MM.1S (cell line): ENCODE data around the gene LDLRAD4.

Experiments
- DNase-seq: peaks from one replicate; pipeline ENCODE4 v3.0.0-alpha.2; 2015
- H2AFZ ChIP-seq: fragments of 300-600 bp; sonication (generic); 2 replicates; pipeline ENCODE4 v1.6.0; 2016; ENCODE audit warnings: antibody characterized with exemption, low read length
- H3F3A ChIP-seq: fragments of 300-600 bp; sonication (generic); 2 replicates; pipeline ENCODE4 v1.6.1; 2016; ENCODE audit warnings: mild to moderate bottlenecking, antibody characterized with exemption, low read length, moderate library complexity, mixed read lengths; ENCODE audit not compliant: insufficient read depth
- H3K27ac ChIP-seq: fragments of 300-600 bp; sonication (generic); 2 replicates; pipeline ENCODE4 v1.5.1; 2016; ENCODE audit warnings: mild to moderate bottlenecking, low read length
- H3K27me3 ChIP-seq: fragments of 300-600 bp; sonication (generic); replicated peaks from 2 replicates; pipeline ENCODE4 v1.6.0; 2016; ENCODE audit warnings: low read length; ENCODE audit not compliant: insufficient read depth
- H3K36me3 ChIP-seq: fragments of 300-600 bp; sonication (generic); replicated peaks from 2 replicates; pipeline ENCODE4 v1.6.1; 2016; ENCODE audit warnings: mild to moderate bottlenecking, low read length, mixed read lengths; ENCODE audit not compliant: insufficient read depth
- H3K4me1 ChIP-seq: fragments of 300-600 bp; sonication (generic); 2 replicates; pipeline ENCODE4 v1.6.1; 2016; ENCODE audit warnings: low read length, mixed read lengths
- H3K4me2 ChIP-seq: fragments of 300-600 bp; sonication (generic); 2 replicates; pipeline ENCODE4 v1.6.0; 2016; ENCODE audit warnings: low read depth, low read length
- H3K4me3 ChIP-seq: fragments of 300-600 bp; sonication (generic); 2 replicates; pipeline ENCODE4 v1.5.1; 2016; ENCODE audit warnings: low read length, mixed read lengths
- H3K79me2 ChIP-seq: fragments of 300-600 bp; sonication (generic); 2 replicates; pipeline ENCODE4 v1.6.1; 2016; ENCODE audit warnings: mixed run types, low read length, mixed read lengths
- H3K9ac ChIP-seq: fragments of 300-600 bp; sonication (generic); 2 replicates; pipeline ENCODE4 v1.6.1; 2016; ENCODE audit warnings: low read length, mixed read lengths
- H3K9me2 ChIP-seq: fragments of 300-600 bp; sonication (generic); replicated peaks from 2 replicates; pipeline ENCODE4 v1.6.1; 2016; ENCODE audit warnings: mild to moderate bottlenecking, low read length, mixed read lengths; ENCODE audit not compliant: insufficient read depth
- H3K9me3 ChIP-seq: fragments of 300-600 bp; sonication (generic); replicated peaks from 2 replicates; pipeline ENCODE4 v1.6.1; 2016; ENCODE audit warnings: mild to moderate bottlenecking, low read length, mixed read lengths; ENCODE audit not compliant: insufficient read depth
- H4K20me1 ChIP-seq: fragments of 300-600 bp; sonication (generic); 2 replicates; pipeline ENCODE4 v1.6.1; 2016; ENCODE audit warnings: mild to moderate bottlenecking, low read length, moderate library complexity, mixed read lengths; ENCODE audit not compliant: insufficient read depth
- EZH2 ChIP-seq: fragments of 300-600 bp; sonication (generic); optimal IDR thresholded peaks from 2 replicates; pipeline ENCODE3; 2017; ENCODE audit warnings: low read depth, mild to moderate bottlenecking, antibody characterized with exemption, low read length, mixed read lengths
- EZH2phosphoT487 ChIP-seq: fragments of 300-600 bp; sonication (generic); IDR thresholded peaks from 2 replicates; pipeline ENCODE4 v1.6.1; 2018; ENCODE audit warnings: antibody characterized with exemption, low read length
- TF ChIP-seq, protein P1 (sequence below): fragments of 300-600 bp; sonication (generic); IDR thresholded peaks from 2 replicates; pipeline ENCODE4 v1.5.1; 2016; ENCODE audit warnings: antibody characterized with exemption, low read length, mixed read lengths

LDLRAD4 gene

GRCh38 chr18:13573750-13574149, 355.2 kb downstream of the LDLRAD4 start:
- TF ChIP-seq, protein P1, sequence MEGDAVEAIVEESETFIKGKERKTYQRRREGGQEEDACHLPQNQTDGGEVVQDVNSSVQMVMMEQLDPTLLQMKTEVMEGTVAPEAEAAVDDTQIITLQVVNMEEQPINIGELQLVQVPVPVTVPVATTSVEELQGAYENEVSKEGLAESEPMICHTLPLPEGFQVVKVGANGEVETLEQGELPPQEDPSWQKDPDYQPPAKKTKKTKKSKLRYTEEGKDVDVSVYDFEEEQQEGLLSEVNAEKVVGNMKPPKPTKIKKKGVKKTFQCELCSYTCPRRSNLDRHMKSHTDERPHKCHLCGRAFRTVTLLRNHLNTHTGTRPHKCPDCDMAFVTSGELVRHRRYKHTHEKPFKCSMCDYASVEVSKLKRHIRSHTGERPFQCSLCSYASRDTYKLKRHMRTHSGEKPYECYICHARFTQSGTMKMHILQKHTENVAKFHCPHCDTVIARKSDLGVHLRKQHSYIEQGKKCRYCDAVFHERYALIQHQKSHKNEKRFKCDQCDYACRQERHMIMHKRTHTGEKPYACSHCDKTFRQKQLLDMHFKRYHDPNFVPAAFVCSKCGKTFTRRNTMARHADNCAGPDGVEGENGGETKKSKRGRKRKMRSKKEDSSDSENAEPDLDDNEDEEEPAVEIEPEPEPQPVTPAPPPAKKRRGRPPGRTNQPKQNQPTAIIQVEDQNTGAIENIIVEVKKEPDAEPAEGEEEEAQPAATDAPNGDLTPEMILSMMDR, result no peak
- TF ChIP-seq EZH2 (no peak), EZH2phosphoT487 (no peak)
- H3K4me3 ChIP-seq, result no peak overlapping the region
- no peak overlapping the region for H3K9ac ChIP-seq
- no peak overlapping the region for H3K27ac ChIP-seq
- H3K4me2 ChIP-seq, result no peak overlapping the region
- no peaks in the 10 kb centered on the region for H3K36me3 ChIP-seq
- no peaks in the 10 kb centered on the region for H3K27me3 ChIP-seq
- H4K20me1 ChIP-seq, result no peaks in the 10 kb centered on the region
- H2AFZ ChIP-seq, result no peak overlapping the region
- no peaks in the 10 kb centered on the region for H3K4me1 ChIP-seq
- DNase-seq, result no peak
- no peaks in the 10 kb centered on the region for H3K79me2 ChIP-seq
- no peaks in the 10 kb centered on the region for H3F3A ChIP-seq
- no peaks in the 10 kb centered on the region for H3K9me2 ChIP-seq
- H3K9me3 ChIP-seq, result no peaks in the 10 kb centered on the region

DNA sequence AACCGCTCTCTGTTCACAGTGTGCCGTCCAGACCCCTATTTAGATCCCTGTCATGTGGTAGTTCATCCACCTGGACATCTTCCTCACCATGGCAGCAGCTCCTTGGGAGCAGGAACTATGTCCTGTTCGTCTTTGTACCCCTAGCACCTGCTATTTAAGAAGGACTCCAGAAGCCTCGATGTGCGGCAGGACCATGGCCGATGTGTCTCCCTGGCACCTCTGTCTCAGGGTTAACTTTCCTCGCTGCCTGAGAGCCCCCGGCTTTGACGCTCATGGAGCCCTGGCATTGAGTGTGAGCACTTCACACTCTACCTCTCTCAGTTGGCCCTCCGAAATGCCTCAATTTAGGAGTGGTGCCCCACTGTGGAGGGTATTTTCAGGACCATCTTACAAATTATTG, 355.8 kb downstream of the LDLRAD4 start:
- TF ChIP-seq EZH2phosphoT487 (no peak), EZH2 (no peak)
- TF ChIP-seq, protein P1, result no peak
- H3K4me1 ChIP-seq, result no peaks in the 10 kb centered on the region

GRCh38 chr18:13574761-13575160, 356.2 kb downstream of the LDLRAD4 start:
- H3K9me2 ChIP-seq, result no peaks in the 10 kb centered on the region
- no peaks in the 10 kb centered on the region for H3K79me2 ChIP-seq
- H3K9ac ChIP-seq, result no peak overlapping the region
- no peaks in the 10 kb centered on the region for H3K9me3 ChIP-seq
- no peak overlapping the region for H3K4me3 ChIP-seq
- TF ChIP-seq, protein P1, result no peak
- no peak for TF ChIP-seq EZH2
- no peak for TF ChIP-seq EZH2phosphoT487
- H3K27me3 ChIP-seq, result no peaks in the 10 kb centered on the region
- no peak for DNase-seq
- H3K4me2 ChIP-seq, result no peak overlapping the region
- H2AFZ ChIP-seq, result no peak overlapping the region
- H3K36me3 ChIP-seq, result no peaks in the 10 kb centered on the region
- H4K20me1 ChIP-seq, result no peaks in the 10 kb centered on the region
- H3F3A ChIP-seq, result no peaks in the 10 kb centered on the region
- H3K4me1 ChIP-seq, result no peaks in the 10 kb centered on the region
- no peak overlapping the region for H3K27ac ChIP-seq

More for the DNA sequence above, 355.8 kb downstream of the LDLRAD4 start:
- H3K9ac ChIP-seq, result no peak overlapping the region
- no peaks in the 10 kb centered on the region for H4K20me1 ChIP-seq
- H3K27me3 ChIP-seq, result no peaks in the 10 kb centered on the region
- H2AFZ ChIP-seq, result no peak overlapping the region
- DNase-seq, result no peak
- H3F3A ChIP-seq, result no peaks in the 10 kb centered on the region
- H3K27ac ChIP-seq, result no peak overlapping the region
- no peak overlapping the region for H3K4me3 ChIP-seq
- no peaks in the 10 kb centered on the region for H3K79me2 ChIP-seq
- no peaks in the 10 kb centered on the region for H3K9me2 ChIP-seq
- no peaks in the 10 kb centered on the region for H3K36me3 ChIP-seq
- H3K9me3 ChIP-seq, result no peaks in the 10 kb centered on the region
- H3K4me2 ChIP-seq, result no peak overlapping the region
